ENCODE results near the gene CACNG7.

CACNG7 gene, protein sequence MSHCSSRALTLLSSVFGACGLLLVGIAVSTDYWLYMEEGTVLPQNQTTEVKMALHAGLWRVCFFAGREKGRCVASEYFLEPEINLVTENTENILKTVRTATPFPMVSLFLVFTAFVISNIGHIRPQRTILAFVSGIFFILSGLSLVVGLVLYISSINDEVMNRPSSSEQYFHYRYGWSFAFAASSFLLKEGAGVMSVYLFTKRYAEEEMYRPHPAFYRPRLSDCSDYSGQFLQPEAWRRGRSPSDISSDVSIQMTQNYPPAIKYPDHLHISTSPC

DNA sequence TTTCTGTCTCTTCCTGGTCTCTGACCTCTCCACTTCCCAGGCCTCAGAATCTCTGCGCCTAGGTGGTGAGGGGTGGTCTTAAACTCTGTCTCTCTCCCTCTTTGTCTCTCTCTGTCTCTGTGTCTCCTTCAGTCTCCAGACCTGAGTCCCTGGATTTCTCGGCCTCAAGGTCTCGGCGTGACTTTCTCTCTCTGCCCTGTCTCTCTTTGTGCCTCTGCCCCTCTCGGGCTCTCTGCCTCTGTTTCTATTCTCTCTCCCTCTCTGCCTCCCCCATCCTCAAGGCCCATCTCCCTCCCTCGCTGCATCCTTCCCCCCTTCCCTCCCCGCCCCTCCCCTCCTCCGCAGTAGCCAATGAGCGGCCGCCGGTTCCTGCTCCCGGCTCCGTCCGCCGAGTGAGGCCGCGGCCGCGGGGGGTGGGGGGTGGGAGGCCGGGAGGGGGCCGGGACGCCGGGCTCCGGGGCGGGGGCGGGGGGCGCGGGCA, at the start of gene CACNG7:
Gene CACNG7 (plus strand): TSS at position 344 of the 481 bp plus-strand sequence. CDS start 3,554 bp downstream, outside the sequence.
- DNase-seq (ENCODE audit: low read depth, low spot score) = no peak
- no peak for TF ChIP-seq YY1 (IDR thresholded peaks at IDR 0.05; ENCODE audit: insufficient read depth, insufficient read length)
- no peak for TF ChIP-seq ZNF274 (IDR thresholded peaks at IDR 0.05; ENCODE audit: low read depth, low read length)
- no peak for TF ChIP-seq SUZ12 (IDR thresholded peaks at IDR 0.05; ENCODE audit: extremely low read depth, insufficient read depth, insufficient read length)
- Histone ChIP-seq H3K9me3 (ENCODE audit: insufficient read depth, low read length) (no peaks in the 10 kb centered on the region), H3K4me3 (ENCODE audit: insufficient read length, low read depth) (peak within 1 kb of the TSS; percentile 75), H3K27me3 (ENCODE audit: insufficient read depth, insufficient read length) (peaks cover 47% of the 10 kb centered on the region), H3K9ac (ENCODE audit: insufficient read length, low read depth) (peak within 1 kb of the TSS; percentile 81), H3K4me1 (ENCODE audit: insufficient read depth, insufficient read length) (no peaks in the 10 kb centered on the region), H3K36me3 (ENCODE audit: insufficient read depth, insufficient read length, low read length) (no peaks in the 10 kb centered on the region)

DNA sequence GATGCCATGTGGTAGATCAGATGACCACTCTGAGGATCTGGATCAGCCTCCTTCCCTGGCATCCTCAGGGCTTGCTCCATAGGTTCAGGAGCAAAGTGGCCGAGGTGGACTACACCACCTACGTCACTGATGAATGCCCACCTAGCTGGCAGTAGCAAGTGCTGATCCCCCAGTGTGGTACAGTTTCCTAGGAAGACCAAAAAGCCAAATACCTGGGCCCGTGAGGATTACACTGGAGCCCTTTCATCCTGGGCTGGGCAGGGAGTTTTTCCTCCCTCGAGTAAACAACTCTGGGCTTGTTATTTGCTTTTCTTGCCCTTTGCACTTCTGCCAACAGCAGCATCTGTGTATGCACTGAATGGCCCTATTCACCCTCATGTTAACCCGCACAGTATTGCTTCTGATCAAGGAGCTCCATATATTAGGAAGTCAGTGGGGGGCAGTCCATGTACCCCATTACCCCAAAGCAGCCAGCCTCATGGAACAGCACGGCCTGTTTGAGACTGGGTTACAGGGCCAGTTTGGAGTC, 44.7 kb upstream of the CACNG7 start:
- DNase-seq (ENCODE audit: low read depth, low spot score) = no peak
- Histone ChIP-seq H3K9ac (ENCODE audit: insufficient read length, low read depth) (peak overlapping the region; percentile 50), H3K4me3 (ENCODE audit: insufficient read length, low read depth) (no peak overlapping the region), H3K4me1 (ENCODE audit: insufficient read depth, insufficient read length) (peaks cover 6% of the 10 kb centered on the region), H3K27me3 (ENCODE audit: insufficient read depth, insufficient read length) (no peaks in the 10 kb centered on the region), H3K36me3 (ENCODE audit: insufficient read depth, insufficient read length, low read length) (no peaks in the 10 kb centered on the region), H3K9me3 (ENCODE audit: insufficient read depth, low read length) (no peaks in the 10 kb centered on the region)
- no peak for TF ChIP-seq YY1 (IDR thresholded peaks at IDR 0.05; ENCODE audit: insufficient read depth, insufficient read length)

DNA sequence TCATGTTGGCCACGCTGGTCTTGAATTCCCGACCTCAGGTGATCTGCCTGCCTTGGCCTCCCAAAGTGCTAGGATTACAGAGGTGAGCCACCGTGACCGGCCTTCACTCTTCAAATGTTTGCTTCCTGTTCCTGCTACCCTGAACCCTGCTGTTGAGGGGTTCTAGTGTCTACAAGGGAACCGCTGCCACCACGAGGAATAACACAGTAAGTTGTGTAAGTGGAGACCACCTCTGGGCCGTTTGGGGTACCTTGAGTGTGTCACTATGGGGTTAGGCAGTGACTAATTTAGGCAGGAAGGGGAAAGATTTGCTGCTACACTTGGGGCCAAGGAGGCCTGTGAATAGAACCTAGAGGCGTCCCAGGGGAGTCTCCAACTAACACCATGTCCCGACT, 43.6 kb upstream of the CACNG7 start:
- Histone ChIP-seq H3K9ac (ENCODE audit: insufficient read length, low read depth) (peak overlapping the region; percentile 86), H3K9me3 (ENCODE audit: insufficient read depth, low read length) (no peaks in the 10 kb centered on the region), H3K36me3 (ENCODE audit: insufficient read depth, insufficient read length, low read length) (peaks cover 2% of the 10 kb centered on the region), H3K4me3 (ENCODE audit: insufficient read length, low read depth) (peak overlapping the region; percentile 68), H3K4me1 (ENCODE audit: insufficient read depth, insufficient read length) (peaks cover 6% of the 10 kb centered on the region), H3K27me3 (ENCODE audit: insufficient read depth, insufficient read length) (no peaks in the 10 kb centered on the region)
- no peak for TF ChIP-seq YY1 (IDR thresholded peaks at IDR 0.05; ENCODE audit: insufficient read depth, insufficient read length)
- TF ChIP-seq ZNF274 (IDR thresholded peaks at IDR 0.05; ENCODE audit: low read depth, low read length) = no peak
- TF ChIP-seq SUZ12 (IDR thresholded peaks at IDR 0.05; ENCODE audit: extremely low read depth, insufficient read depth, insufficient read length) = no peak
- no peak for DNase-seq (ENCODE audit: low read depth, low spot score)

DNA sequence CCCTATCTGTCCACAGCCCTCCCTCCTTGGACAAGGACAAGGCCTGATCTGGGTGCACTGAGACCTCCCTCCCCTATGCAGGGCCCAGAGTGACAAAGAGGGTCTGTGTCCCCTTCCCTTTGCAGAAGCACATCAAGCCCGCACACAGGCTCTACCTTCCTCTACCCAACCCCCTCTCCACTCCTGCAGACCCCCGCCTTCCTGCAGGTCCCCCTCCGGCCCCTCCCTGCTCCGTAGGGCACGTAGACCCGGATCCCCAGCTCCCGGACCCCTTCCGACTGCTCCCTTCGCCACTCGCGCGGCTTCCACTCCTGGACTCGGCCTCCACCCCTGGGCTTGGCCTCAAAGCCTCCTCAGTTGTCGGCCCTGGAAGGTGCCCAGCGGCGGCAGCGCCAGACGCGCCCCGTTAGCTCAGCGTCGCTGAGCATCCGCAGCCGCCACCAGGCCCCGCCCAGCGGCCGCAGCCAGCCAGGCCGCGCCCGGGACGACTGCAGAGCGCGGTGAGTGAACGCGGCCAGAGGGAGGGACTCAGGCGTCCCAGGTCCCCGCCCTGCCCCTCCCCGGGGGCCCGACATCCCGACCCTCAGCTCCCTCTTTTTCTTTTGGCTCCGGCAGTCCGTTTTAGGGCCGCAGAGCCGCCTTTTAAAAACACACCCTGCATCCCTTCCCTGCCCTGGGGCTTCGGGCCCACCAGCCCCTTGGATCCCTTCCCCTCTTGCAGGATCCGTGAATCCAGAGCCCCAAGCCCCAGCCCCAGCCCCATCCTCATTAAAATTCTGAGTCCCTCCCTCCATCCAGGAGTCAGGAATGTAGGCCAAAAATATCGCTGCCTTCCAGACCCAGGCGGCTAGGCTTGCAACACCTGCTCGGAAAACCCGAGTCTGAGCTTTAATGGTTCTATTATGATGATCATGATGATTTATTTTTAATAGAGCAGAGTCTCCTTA, 42.9 kb upstream of the CACNG7 start:
- Histone ChIP-seq H3K9me3 (ENCODE audit: insufficient read depth, low read length) (no peaks in the 10 kb centered on the region), H3K4me1 (ENCODE audit: insufficient read depth, insufficient read length) (peaks cover 6% of the 10 kb centered on the region), H3K36me3 (ENCODE audit: insufficient read depth, insufficient read length, low read length) (peaks cover 8% of the 10 kb centered on the region), H3K27me3 (ENCODE audit: insufficient read depth, insufficient read length) (no peaks in the 10 kb centered on the region), H3K4me3 (ENCODE audit: insufficient read length, low read depth) (peak overlapping the region; percentile 68), H3K9ac (ENCODE audit: insufficient read length, low read depth) (peak overlapping the region; percentile 86)
- DNase-seq (ENCODE audit: low read depth, low spot score) = no peak
- TF ChIP-seq ZNF274 (IDR thresholded peaks at IDR 0.05; ENCODE audit: low read depth, low read length) = no peak
- no peak for TF ChIP-seq YY1 (IDR thresholded peaks at IDR 0.05; ENCODE audit: insufficient read depth, insufficient read length)
- TF ChIP-seq SUZ12 (IDR thresholded peaks at IDR 0.05; ENCODE audit: extremely low read depth, insufficient read depth, insufficient read length) = no peak

DNA sequence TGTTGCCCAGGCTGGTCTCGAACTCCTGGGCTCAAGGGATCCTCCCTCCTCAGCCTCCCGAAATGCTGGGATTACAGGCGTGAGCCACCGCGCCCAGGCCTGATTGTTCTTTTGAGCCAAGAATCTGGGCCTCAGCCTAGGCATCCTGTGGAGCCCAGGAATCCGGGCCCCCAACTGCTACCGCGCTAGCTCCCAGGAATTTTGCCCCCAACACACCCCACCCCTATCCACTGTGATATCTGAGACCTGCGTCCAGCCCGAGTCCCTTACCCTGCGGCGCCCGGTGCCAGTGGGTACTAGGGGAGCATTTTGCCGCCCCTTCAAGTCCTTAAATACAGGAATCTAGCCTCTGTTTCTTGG, 42.2 kb upstream of the CACNG7 start:
- H3K27me3 ChIP-seq (ENCODE audit: insufficient read depth, insufficient read length) = no peaks in the 10 kb centered on the region
- peaks cover 6% of the 10 kb centered on the region for H3K4me1 ChIP-seq (ENCODE audit: insufficient read depth, insufficient read length)
- no peak for DNase-seq (ENCODE audit: low read depth, low spot score)
- H3K36me3 ChIP-seq (ENCODE audit: insufficient read depth, insufficient read length, low read length) = peaks cover 15% of the 10 kb centered on the region
- H3K9me3 ChIP-seq (ENCODE audit: insufficient read depth, low read length) = no peaks in the 10 kb centered on the region
- peak overlapping the region; percentile 86 for H3K9ac ChIP-seq (ENCODE audit: insufficient read length, low read depth)
- TF ChIP-seq SUZ12 (IDR thresholded peaks at IDR 0.05; ENCODE audit: extremely low read depth, insufficient read depth, insufficient read length) (no peak), YY1 (IDR thresholded peaks at IDR 0.05; ENCODE audit: insufficient read depth, insufficient read length) (no peak), ZNF274 (IDR thresholded peaks at IDR 0.05; ENCODE audit: low read depth, low read length) (no peak)
- H3K4me3 ChIP-seq (ENCODE audit: insufficient read length, low read depth) = peak overlapping the region; percentile 68

DNA sequence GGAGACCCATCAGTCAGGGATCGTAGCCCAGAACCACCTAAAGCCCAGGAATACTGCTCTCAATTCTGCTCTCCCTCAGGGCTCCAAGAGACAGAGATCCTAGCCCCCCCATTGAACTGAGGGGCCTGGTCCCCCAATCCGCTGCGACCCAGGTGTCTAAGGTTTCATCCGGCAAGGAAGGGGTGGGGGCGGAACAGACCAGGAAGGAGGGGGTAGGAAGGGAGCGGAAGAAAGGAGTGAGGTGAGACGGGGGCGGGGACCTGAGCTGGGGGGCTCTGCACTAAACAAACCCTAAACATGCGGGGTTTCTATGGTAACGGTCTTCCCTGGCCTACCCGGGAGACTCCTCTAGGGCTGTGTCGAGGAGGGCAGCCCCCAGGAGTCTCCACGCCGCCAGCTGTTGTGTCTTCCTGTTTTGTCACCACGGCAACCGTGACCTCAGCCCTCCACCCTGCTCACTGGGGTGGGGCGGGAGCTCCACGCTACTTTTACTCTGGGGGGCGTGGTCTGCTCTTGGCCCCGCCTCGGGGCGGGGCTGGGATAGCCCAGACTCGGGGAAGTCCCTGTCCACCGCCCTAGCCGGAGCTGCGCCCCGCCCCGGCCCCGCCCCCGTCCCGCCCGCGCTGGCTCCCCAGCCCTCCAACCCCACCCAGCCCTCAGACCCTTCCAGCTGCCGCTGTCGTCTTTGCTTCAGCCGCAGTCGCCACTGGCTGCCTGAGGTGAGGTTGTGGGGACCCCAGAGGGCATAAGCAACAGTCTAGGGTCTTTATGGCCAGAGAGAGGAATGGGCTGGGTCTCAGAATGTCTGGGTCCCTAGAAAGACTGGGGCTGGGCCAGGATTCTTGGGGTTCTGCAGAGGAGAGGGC, 41.6 kb upstream of the CACNG7 start, which contains the start of gene MYADM:
Gene MYADM (plus strand): TSS at position 659 of the 866 bp plus-strand sequence. CDS start 5,647 bp downstream, outside the sequence.
- no peaks in the 10 kb centered on the region for H3K27me3 ChIP-seq (ENCODE audit: insufficient read depth, insufficient read length)
- peak; percentile 97 for DNase-seq (ENCODE audit: low read depth, low spot score)
- peaks cover 6% of the 10 kb centered on the region for H3K4me1 ChIP-seq (ENCODE audit: insufficient read depth, insufficient read length)
- peaks cover 17% of the 10 kb centered on the region for H3K36me3 ChIP-seq (ENCODE audit: insufficient read depth, insufficient read length, low read length)
- H3K4me3 ChIP-seq (ENCODE audit: insufficient read length, low read depth) = peak within 1 kb of the TSS; percentile 93
- H3K9me3 ChIP-seq (ENCODE audit: insufficient read depth, low read length) = no peaks in the 10 kb centered on the region
- no peak for TF ChIP-seq SUZ12 (IDR thresholded peaks at IDR 0.05; ENCODE audit: extremely low read depth, insufficient read depth, insufficient read length)
- no peak for TF ChIP-seq YY1 (IDR thresholded peaks at IDR 0.05; ENCODE audit: insufficient read depth, insufficient read length)
- TF ChIP-seq ZNF274 (IDR thresholded peaks at IDR 0.05; ENCODE audit: low read depth, low read length) = no peak
- peak within 1 kb of the TSS; percentile 94 for H3K9ac ChIP-seq (ENCODE audit: insufficient read length, low read depth)

Data from NT2/D1 (cell line).